Fibroblast of lung (primary cell): ENCODE data around the gene KIF16B.

Source experiments
- CTCF ChIP-seq, 2 donors: IDR thresholded peaks in 1 of 2; conservative IDR thresholded peaks in 1 of 2; 1 replicate in 1 of 2; 2 replicates in 1 of 2; pipeline ENCODE4 v1.5.1; 2011 to 2012; ENCODE audit warnings: low read length in 2 of 2, control low read depth in 1 of 2, inconsistent platforms in 1 of 2, low read depth in 1 of 2, mild to moderate bottlenecking in 1 of 2
- EZH2 ChIP-seq: IDR thresholded peaks from 2 replicates; pipeline ENCODE4 v1.5.1; 2012; ENCODE audit warnings: low read length, control low read depth, mild to moderate bottlenecking; ENCODE audit errors: missing control alignments

DNA sequence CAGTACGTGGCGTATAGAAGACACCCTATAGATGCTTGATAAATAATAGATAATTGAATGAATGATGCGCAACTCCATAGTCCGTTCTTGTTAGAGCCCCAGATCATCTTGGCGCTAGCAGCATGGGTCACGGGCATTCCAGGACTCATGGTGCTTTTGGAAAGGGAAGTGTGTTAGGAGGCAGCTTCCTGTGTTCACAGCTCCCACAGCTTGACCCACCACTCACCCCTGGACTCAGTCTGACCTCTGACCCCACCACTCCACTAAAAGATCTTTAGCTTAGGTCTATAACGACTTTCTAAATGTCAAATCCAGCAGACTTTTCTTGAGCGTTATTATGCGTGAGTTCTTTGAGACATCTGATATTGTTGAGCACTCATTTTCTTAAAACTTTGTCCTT is 35.8 kb upstream of the KIF16B start:
- no peak for TF ChIP-seq CTCF (conservative IDR thresholded peaks at IDR 0.05 in 1 of 2, IDR thresholded peaks at IDR 0.05 in 1 of 2; ENCODE audit: low read depth in 1 of 2, low read length in 2 of 2)
- no peak for TF ChIP-seq EZH2
